CD4-positive, CD25-positive, alpha-beta regulatory T cell (primary cell): Measurements from ENCODE around the gene CHRD. TPM values are rescaled to one million over a fixed set of nuclear protein-coding genes. Genes with fewer than 3 reads are reported as not detected.
"Not testable (repeated sequence)": the region's sequence is repeated elsewhere in the genome, so short reads cannot be mapped to it uniquely, and the experiment has no call there.

ENCODE experiments used
- ATAC-seq, 2 donors: fragments of 150-1000 bp; cut with Tn5 transposase; one replicate each; pipeline ENCODE4 v1.10.0; 2021; ENCODE audit warnings: low read depth in 2 of 2, moderate number of reproducible peaks in 2 of 2, moderate library complexity in 1 of 2
- DNase-seq, 3 donors: peaks; one replicate each; pipeline versions ENCODE4 v3.0.0 to v3.0.0-alpha.2; 2012 to 2022; ENCODE audit warnings: mixed read lengths in 1 of 3
- H3K27ac ChIP-seq: one replicate; pipeline ENCODE4 v1.7.0; 2013; ENCODE audit warnings: mild to moderate bottlenecking, low read length; ENCODE audit not compliant: insufficient read depth, poor library complexity, severe bottlenecking
- H3K27me3 ChIP-seq: one replicate; pipeline ENCODE4 v1.7.0; 2013; ENCODE audit warnings: low read length; ENCODE audit not compliant: control insufficient read depth, insufficient read depth
- H3K36me3 ChIP-seq: one replicate; pipeline ENCODE4 v1.7.0; 2013; ENCODE audit warnings: mild to moderate bottlenecking, low read length, moderate library complexity; ENCODE audit not compliant: control insufficient read depth, insufficient read depth
- H3K4me1 ChIP-seq: 2 replicates; pipeline ENCODE4 v1.7.0; 2013; ENCODE audit warnings: mild to moderate bottlenecking, low read length; ENCODE audit not compliant: insufficient read depth, control insufficient read depth, poor library complexity, severe bottlenecking
- H3K4me3 ChIP-seq: one replicate; pipeline ENCODE4 v1.7.0; 2013; ENCODE audit warnings: low read depth, mild to moderate bottlenecking, low read length, moderate library complexity
- H3K9me3 ChIP-seq, 2 experiments: 1 replicate in 1 of 2; 2 replicates in 1 of 2; pipeline ENCODE4 v1.7.0; 2013; ENCODE audit warnings: low read length in 2 of 2, mild to moderate bottlenecking in 1 of 2, moderate library complexity in 1 of 2; ENCODE audit not compliant: control insufficient read depth in 2 of 2
- H3K27ac Mint-ChIP-seq, 3 donors: one replicate each; pipeline ENCODE4 v1.8.0; 2020 to 2022; ENCODE audit warnings: mild to moderate bottlenecking in 3 of 3, mixed read lengths in 3 of 3, moderate library complexity in 2 of 3
- H3K27me3 Mint-ChIP-seq: one replicate; pipeline ENCODE4 v1.8.0; 2022; ENCODE audit warnings: mild to moderate bottlenecking, mixed read lengths
- H3K36me3 Mint-ChIP-seq: one replicate; pipeline ENCODE4 v1.8.0; 2020; ENCODE audit warnings: mixed read lengths
- H3K4me1 Mint-ChIP-seq, 4 donors: one replicate each; pipeline ENCODE4 v1.8.0; 2020 to 2022; ENCODE audit warnings: mixed read lengths in 4 of 4, mild to moderate bottlenecking in 1 of 4
- H3K4me3 Mint-ChIP-seq, 4 donors: one replicate each; pipeline ENCODE4 v1.8.0; 2020 to 2022; ENCODE audit warnings: mild to moderate bottlenecking in 4 of 4, mixed read lengths in 4 of 4, moderate library complexity in 3 of 4
- H3K9me3 Mint-ChIP-seq, 7 donors: one replicate each; pipeline ENCODE4 v1.8.0; 2020 to 2022; ENCODE audit warnings: mixed read lengths in 7 of 7, mild to moderate bottlenecking in 3 of 7, moderate library complexity in 2 of 7
- polyA plus RNA-seq, 4 donors: library from polyadenylated mRNA; unstranded; fragments of 300-500 nt; fragmentation: Illumina TruSeq; gene quantifications; one replicate each; pipeline ENCODE4 v1.2.3, GENCODE V29; 2021
- total RNA-seq: library from RNA; stranded (reverse); gene quantifications from one replicate; pipeline ENCODE4 v1.2.3, GENCODE V29; 2022

CHRD gene
- total and polyA plus RNA-seq, 5 donors from 2014 or later, result not detected

DNA sequence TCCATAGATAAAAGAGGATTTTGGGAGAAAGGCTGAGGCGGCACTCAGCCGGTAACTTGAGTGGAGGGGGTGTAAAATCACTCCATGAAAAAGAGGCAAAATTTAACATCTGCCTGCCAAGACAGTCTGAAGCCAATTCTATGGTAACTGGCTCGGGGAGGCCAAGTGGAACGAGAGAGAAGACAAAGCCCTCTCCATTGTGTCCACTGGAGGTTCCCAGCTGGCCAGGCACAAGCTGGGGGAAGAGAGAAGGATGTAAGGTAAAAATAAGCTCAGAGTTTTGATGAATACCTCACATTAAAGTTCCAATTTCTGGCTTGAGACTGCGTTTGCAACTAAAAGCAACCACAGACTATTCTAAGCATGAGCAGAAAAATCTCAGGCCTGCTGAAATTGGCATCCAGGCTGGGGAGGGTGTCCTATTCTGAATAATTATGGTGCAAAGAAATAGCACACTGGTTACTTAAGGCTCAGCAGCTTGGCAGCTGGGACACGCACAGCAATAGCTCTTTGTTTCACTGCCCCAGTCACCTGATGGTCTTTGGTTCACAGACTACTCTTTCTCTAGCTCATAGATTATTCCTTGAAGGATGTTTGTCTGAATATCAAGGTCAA lies 48.8 kb downstream of the CHRD start:
- H3K27ac ChIP-seq, result no peak overlapping the region
- peaks cover 14% of the 10 kb centered on the region for H3K27me3 Mint-ChIP-seq
- H3K4me3 Mint-ChIP-seq, result no peak overlapping the region
- no peak overlapping the region for H3K4me3 ChIP-seq
- no peak overlapping the region for H3K27ac Mint-ChIP-seq
- no peaks in the 10 kb centered on the region for H3K27me3 ChIP-seq
- H3K9me3 ChIP-seq, result no peaks in the 10 kb centered on the region
- ATAC-seq (no peak), DNase-seq (no peak)
- no peaks in the 10 kb centered on the region for H3K4me1 ChIP-seq
- H3K36me3 ChIP-seq, result no peaks in the 10 kb centered on the region
- no peaks in the 10 kb centered on the region for H3K36me3 Mint-ChIP-seq
- H3K4me1 Mint-ChIP-seq, result peaks cover 0 to 1% (median 0%) of the 10 kb centered on the region in 4 donors
- peaks cover 0 to 3% (median 0%) of the 10 kb centered on the region in 7 donors for H3K9me3 Mint-ChIP-seq

GRCh38 chr3:184429786-184430185 lies 49.9 kb downstream of the CHRD start:
- Histone ChIP-seq H3K9me3 (no peaks in the 10 kb centered on the region), H3K4me1 (no peaks in the 10 kb centered on the region), H3K27me3 (no peaks in the 10 kb centered on the region), H3K27ac (no peak overlapping the region), H3K4me3 (no peak overlapping the region), H3K36me3 (no peaks in the 10 kb centered on the region)
- H3K36me3 Mint-ChIP-seq, result no peaks in the 10 kb centered on the region
- peaks cover 0 to 3% (median 0%) of the 10 kb centered on the region in 7 donors for H3K9me3 Mint-ChIP-seq
- H3K4me3 Mint-ChIP-seq, result no peak overlapping the region
- no peak for DNase-seq
- H3K27me3 Mint-ChIP-seq, result peaks cover 12% of the 10 kb centered on the region
- no peak for ATAC-seq
- no peak overlapping the region for H3K27ac Mint-ChIP-seq
- no peaks in the 10 kb centered on the region for H3K4me1 Mint-ChIP-seq

DNA sequence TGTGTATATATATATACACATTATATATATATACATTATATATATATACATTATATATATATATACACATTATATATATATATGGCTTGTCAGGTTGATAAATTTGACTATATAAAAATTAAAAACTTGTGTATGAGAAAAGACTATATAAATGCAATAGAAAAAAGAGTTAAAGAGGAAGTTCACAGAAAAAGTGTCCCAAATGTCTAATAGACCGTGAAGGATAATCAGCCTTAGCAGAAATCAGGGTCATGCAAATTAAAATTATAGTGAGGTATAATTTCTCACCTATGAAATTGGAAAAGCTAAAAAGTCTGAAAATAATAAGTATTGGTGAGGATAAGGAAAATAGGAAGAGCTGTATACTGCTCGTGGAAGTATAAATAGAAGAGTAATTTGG lies 51.1 kb downstream of the CHRD start:
- Histone ChIP-seq H3K9me3 (no peaks in the 10 kb centered on the region), H3K4me3 (no peak overlapping the region), H3K36me3 (no peaks in the 10 kb centered on the region), H3K27ac (no peak overlapping the region), H3K4me1 (no peaks in the 10 kb centered on the region), H3K27me3 (no peaks in the 10 kb centered on the region)
- DNase-seq (no peak), ATAC-seq (no peak)
- Mint-ChIP-seq H3K4me3 (no peak overlapping the region), H3K27ac (no peak overlapping the region), H3K4me1 (no peaks in the 10 kb centered on the region), H3K36me3 (no peaks in the 10 kb centered on the region), H3K27me3 (peaks cover 14% of the 10 kb centered on the region), H3K9me3 (peaks cover 0 to 3% (median 0%) of the 10 kb centered on the region in 7 donors)

- not testable (repeated sequence) for H3K9me3 ChIP-seq, H3K27me3 ChIP-seq, DNase-seq, H3K27ac ChIP-seq, H3K9me3 Mint-ChIP-seq, H3K4me3 ChIP-seq, H3K36me3 Mint-ChIP-seq, H3K36me3 ChIP-seq, H3K27ac Mint-ChIP-seq, ATAC-seq, H3K4me1 ChIP-seq, H3K4me1 Mint-ChIP-seq, H3K4me3 Mint-ChIP-seq
- H3K27me3 Mint-ChIP-seq, result peaks cover 16% of the 10 kb centered on the region
Measured at GRCh38 chr3:184433178-184433577, 53.3 kb downstream of the CHRD start.

GRCh38 chr3:184439096-184439495 lies 59.2 kb downstream of the CHRD start:
- Mint-ChIP-seq H3K9me3 (peaks cover 0 to 6% (median 0%) of the 10 kb centered on the region in 7 donors), H3K36me3 (no peaks in the 10 kb centered on the region), H3K4me1 (peaks cover 0 to 4% (median 1%) of the 10 kb centered on the region in 4 donors), H3K27me3 (peaks cover 8% of the 10 kb centered on the region), H3K4me3 (no peak overlapping the region), H3K27ac (no peak overlapping the region)
- Histone ChIP-seq H3K36me3 (no peaks in the 10 kb centered on the region), H3K27me3 (no peaks in the 10 kb centered on the region), H3K4me1 (no peaks in the 10 kb centered on the region), H3K27ac (no peak overlapping the region), H3K4me3 (no peak overlapping the region), H3K9me3 (peaks cover 0 to 4% of the 10 kb centered on the region in 2 experiments)
- ATAC-seq (no peak), DNase-seq (no peak)

Other genes starting within 250 kb of the CHRD start
- 51.0 TPM for gene EIF2B5, start 244.7 kb upstream of the CHRD start, total RNA-seq
- gene EIF2B5, start 244.7 kb upstream of the CHRD start, polyA plus RNA-seq, result 10 to 100 TPM; 50.6 to 60.1 (median 55.3) TPM
- 36.2 TPM for gene DVL3, start 224.7 kb upstream of the CHRD start, total RNA-seq
- 10 to 100 TPM in 1 of 4 donors, 1 to 10 TPM in 3; 4.1 to 11.0 (median 5.9) TPM for gene DVL3, start 224.7 kb upstream of the CHRD start, polyA plus RNA-seq
- 150 TPM for gene AP2M1, start 205.2 kb upstream of the CHRD start, total RNA-seq
- 100 to 1,000 TPM; 232 to 294 (median 248) TPM for gene AP2M1, start 205.2 kb upstream of the CHRD start, polyA plus RNA-seq
- 128 TPM for gene ABCF3, start 193.9 kb upstream of the CHRD start, total RNA-seq
- 10 to 100 TPM; 38.6 to 51.4 (median 40.5) TPM for gene ABCF3, start 193.9 kb upstream of the CHRD start, polyA plus RNA-seq
- gene VWA5B2, start 150.5 kb upstream of the CHRD start, total RNA-seq, result not detected
- under 1 TPM in 1 of 4 donors, not detected in 3; 0.74 TPM for gene VWA5B2, start 150.5 kb upstream of the CHRD start, polyA plus RNA-seq
- gene ALG3, start 131.1 kb upstream of the CHRD start, total RNA-seq, result 22.6 TPM
- gene ALG3, start 131.1 kb upstream of the CHRD start, polyA plus RNA-seq, result 10 to 100 TPM; 49.6 to 64.0 (median 56.8) TPM
- 0.84 TPM for gene EEF1AKMT4, start 130.4 kb upstream of the CHRD start, total RNA-seq
- 1 to 10 TPM; 5.1 to 7.5 (median 5.7) TPM for gene EEF1AKMT4, start 130.4 kb upstream of the CHRD start, polyA plus RNA-seq
- 0.37 TPM for gene CAMK2N2, start 118.5 kb upstream of the CHRD start, total RNA-seq
- not detected for gene CAMK2N2, start 118.5 kb upstream of the CHRD start, polyA plus RNA-seq
- gene ECE2, start 104.0 kb upstream of the CHRD start, total RNA-seq, result not detected
- gene ECE2, start 104.0 kb upstream of the CHRD start, polyA plus RNA-seq, result not detected
- gene PSMD2, start 80.8 kb upstream of the CHRD start, total RNA-seq, result 162 TPM
- gene PSMD2, start 80.8 kb upstream of the CHRD start, polyA plus RNA-seq, result 100 to 1,000 TPM; 151 to 206 (median 190) TPM
- gene EIF4G1, start 65.4 kb upstream of the CHRD start, total RNA-seq, result 182 TPM
- gene EIF4G1, start 65.4 kb upstream of the CHRD start, polyA plus RNA-seq, result 10 to 100 TPM; 13.7 to 18.8 (median 16.5) TPM
- 13.8 TPM for gene FAM131A, start 42.5 kb upstream of the CHRD start, total RNA-seq
- gene FAM131A, start 42.5 kb upstream of the CHRD start, polyA plus RNA-seq, result 1 to 10 TPM; 2.0 to 4.3 (median 2.3) TPM
- 4.7 TPM for gene CLCN2, start 18.4 kb upstream of the CHRD start, total RNA-seq
- gene CLCN2, start 18.4 kb upstream of the CHRD start, polyA plus RNA-seq, result under 1 TPM in 3 of 4 donors, not detected in 1; 0.30 to 0.59 (median 0.54) TPM
- gene POLR2H, start 18.3 kb upstream of the CHRD start, total RNA-seq, result 39.4 TPM
- gene POLR2H, start 18.3 kb upstream of the CHRD start, polyA plus RNA-seq, result 10 to 100 TPM; 56.8 to 64.9 (median 60.3) TPM
- not detected for gene THPO, start 1.8 kb upstream of the CHRD start, total RNA-seq
- gene THPO, start 1.8 kb upstream of the CHRD start, polyA plus RNA-seq, result not detected
- gene EPHB3, start 181.7 kb downstream of the CHRD start, total RNA-seq, result not detected
- not detected for gene EPHB3, start 181.7 kb downstream of the CHRD start, polyA plus RNA-seq